Cortex of kidney (tissue), 1 donor: ENCODE data around the gene TMC1.

ENCODE experiments used
- DNase-seq: peaks from one replicate; lab custom pipeline; 2025; lab: John Stamatoyannopoulos, UW

Gene TMC1

DNA sequence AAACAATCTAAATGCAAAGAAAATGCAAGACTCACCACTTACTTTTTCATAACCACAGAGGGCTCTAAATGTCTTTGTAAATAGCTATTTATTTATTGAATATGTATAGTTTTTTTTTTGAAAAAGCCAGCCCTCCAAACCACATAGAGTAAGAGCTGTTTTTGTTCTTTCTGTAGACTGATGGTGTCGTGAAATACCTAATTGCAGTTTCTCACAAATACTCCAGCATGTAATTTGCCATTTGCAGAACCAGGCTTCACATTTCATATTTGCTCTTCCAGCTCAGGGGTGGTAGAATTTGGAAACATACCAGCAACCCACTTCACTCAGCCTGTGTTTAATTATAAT lies 159.8 kb downstream of the TMC1 start:
- DNase-seq: no peak

DNA sequence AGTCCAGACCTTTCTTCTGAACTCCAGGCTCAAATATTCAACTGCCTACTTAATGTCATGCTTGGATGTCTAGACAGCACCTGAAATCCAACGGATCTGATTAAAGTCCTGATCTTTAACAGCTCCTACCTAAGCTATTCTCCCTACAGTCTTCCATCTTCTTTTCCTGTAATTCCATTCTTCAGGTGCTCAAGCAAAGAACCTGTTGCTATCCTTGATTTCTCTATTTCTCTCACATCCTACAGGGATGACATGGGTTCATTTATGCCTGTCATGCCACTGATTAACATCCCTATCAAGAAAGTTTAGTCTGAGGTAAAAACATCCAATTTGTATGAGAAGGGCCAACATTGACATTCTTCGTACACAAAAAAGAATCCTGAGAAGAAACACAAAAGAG lies 163.2 kb downstream of the TMC1 start:
- no peak for DNase-seq

DNA sequence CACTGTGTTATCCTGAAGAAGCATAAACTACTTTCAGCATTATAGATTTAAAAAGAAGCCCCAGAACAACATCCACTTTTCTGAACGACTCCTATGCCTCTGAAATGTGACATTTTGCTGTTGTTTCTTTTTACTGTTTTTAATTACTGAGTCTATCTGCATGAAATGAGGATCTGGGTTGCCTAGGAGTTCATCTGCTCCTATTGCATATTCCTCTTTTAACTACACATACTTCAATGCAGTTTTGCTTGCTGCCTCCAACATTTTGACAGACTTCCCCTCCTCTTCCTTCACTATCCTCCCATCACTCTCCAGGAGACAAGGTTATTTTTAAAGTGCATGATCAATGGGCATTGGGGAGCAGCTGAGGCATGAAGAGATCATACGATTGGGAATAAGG lies 164.5 kb downstream of the TMC1 start:
- no peak for DNase-seq

DNA sequence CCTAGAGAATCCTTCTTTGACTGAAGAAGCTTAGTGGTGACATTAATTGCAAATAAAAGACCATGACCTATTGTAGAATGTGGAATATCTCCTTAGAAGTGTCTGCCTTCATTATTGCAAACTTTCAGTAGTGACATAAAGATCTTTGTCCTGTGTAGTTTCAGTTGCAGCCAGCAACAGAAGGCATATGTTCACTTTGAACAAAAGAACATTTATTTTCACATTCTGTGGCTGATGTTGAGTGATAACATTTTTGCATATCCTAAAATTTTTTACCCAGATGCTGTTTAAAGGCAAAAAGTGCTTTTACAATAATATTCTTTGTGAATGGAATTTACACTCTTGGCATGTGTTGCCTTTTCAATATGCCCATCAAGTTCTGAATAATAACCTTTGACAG lies 165.9 kb downstream of the TMC1 start:
- no peak for DNase-seq

DNA sequence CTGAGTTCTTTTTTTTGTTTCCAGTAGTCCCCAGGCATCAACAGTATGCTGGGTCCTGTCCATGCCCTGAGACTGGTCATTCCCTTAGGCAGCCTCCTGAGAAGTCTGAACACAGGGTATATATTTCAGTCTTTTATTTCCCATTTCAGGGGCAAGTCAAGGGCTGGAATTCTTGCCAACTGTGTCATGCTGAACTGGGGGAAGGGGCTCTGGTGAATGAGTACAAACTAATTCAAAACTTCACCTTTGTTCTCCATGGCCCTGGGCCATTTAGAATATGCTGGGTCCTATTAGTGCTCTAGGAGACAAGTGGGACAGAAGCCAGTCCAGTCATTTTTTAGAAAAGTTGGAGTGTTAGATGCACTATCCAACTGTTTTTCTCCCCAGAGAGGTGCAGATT lies 170.3 kb downstream of the TMC1 start:
- no peak for DNase-seq

DNA sequence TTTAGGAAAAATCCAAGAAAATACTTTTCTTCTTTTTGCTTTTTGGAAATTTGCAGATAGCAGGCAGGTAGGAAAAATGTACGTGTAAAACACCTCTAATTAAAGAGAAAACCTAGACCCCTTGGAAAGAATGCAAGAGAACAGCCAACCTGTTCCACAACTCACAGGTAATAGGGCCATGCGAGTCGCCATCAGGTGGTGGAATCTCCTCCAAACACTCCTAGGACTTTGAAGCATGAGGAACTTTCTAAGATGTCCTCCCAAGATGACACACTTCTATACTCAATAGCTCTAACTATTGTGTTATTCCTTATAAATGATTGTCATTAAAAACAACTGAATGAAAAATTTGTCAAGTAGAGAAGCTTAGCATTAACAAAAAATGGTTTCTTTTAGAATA lies 174.0 kb downstream of the TMC1 start:
- no peak for DNase-seq

DNA sequence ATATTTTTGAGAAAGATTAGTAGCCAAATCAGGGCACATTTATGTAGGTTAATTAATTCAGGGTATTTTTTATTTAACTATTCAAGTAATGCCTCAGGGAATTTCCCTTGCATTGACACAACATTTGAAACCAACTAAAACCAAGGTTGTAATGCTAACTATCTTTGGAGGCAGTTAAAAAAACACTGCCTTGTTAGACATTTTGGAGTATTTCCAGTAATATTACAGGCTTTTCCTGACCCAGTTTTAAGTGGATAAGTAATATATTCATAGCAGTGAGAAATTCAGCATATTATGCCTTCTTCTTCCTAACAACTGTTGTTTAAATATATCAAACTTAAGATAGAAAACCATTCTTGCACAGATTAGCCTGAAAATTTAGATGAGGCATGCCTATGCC lies 175.1 kb downstream of the TMC1 start:
- no peak for DNase-seq

DNA sequence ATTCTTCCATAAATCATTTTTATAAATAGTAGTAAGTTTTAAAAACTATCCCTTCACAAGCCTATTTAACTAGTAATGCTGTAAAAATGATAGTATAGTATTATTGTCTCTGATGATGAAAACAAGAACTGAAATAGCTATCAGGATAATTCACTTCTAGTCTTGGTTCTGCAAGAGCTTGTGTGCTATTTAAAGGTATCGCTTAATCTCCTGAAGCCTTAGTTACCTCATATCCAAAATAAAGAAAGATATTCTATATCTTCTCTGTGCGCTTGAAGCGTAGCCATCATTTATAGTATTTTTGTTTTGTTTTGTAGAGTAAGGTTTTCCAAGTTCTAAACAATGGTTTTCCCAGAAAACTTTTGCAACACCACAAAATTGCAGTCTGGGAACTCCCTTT lies 180.1 kb downstream of the TMC1 start:
- no peak for DNase-seq

DNA sequence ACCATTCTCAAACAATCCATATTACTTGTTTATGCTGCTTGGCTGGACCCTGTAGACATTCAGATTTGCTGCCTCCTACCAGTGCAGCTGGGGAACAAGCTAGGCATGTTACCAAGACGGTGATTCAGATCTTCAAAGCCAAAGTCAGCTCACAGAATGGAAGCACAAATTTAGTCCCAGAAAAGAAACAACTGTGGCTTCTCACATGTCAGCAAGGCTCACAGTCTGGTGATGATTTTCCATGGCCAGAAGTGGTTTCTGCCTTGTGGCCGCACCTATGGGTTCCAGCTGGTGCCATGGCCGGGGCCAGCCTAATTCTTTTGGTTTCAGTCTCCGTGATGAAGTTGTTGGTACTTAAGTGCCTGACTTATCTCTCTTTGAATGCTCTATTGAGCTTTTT lies 182.2 kb downstream of the TMC1 start:
- no peak for DNase-seq

DNA sequence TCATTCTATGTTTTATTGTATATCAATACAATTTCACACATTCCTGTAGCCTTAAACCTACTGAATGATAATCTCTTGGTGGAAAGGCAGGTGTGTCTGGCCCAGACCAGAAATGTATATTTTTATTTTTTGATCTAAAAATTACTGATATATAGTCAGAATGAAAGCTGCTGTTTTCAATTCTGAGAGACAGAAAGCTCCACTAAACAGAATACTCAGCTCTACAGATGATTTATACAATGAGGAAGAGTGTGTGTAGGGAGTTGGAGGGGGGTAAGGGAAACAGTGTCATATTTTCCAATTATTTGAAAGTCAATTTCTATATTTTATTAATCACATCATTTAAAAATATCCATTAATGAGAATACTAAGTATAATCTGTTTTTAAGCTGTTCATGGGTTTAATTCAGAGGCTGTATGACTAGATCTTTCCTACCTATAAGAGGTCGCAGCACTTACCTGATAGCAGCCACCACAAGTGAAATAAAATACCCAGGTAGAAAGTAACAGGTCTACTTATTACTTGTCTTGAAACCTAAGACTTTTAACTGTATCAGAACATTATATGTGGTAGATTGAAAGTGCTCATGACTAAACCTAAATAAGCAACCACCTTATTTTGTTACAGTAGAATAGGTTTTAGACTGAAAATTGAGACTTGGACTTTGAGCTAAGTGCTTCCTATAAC lies 183.4 kb downstream of the TMC1 start:
- no peak for DNase-seq

DNA sequence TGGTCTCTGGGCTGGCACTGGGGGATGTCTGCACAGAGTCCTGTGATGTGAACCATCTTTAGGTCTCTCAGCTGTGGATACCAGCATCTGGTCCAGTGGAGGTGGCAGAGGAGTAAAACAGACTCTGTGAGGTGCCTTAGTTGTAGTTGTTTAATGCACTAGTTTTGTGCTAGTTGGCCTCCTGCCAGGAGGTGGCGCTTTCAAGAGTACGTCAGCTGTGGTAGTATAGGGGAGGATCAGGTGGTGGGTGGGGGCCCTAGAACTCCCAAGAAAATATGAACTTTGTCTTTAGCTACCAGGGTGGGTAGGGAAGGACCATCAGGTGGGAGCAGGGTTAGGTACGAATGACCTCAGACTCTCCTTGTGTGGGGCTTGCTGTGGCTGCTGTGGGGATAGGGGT lies 197.1 kb downstream of the TMC1 start:
- DNase-seq: no peak

DNA sequence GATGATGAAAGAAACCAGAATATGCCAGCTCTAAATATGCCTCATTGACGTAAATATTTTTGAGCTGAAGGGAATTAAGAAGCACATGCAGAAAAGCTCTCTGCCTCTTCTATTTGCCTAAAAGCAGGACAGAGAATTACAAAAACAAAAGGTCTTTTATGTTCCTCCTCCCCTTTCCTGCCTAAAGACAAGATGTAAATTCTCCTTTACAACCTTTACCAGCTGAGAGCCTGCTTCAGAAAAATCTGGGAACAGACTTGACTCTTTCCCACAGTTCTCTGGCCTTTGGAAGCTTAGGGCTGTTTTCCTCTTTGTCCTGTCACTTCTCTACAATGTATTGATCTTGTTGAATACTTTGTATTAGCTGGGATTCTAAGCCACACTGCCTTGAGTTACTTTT lies 199.7 kb downstream of the TMC1 start:
- DNase-seq: no peak

DNA sequence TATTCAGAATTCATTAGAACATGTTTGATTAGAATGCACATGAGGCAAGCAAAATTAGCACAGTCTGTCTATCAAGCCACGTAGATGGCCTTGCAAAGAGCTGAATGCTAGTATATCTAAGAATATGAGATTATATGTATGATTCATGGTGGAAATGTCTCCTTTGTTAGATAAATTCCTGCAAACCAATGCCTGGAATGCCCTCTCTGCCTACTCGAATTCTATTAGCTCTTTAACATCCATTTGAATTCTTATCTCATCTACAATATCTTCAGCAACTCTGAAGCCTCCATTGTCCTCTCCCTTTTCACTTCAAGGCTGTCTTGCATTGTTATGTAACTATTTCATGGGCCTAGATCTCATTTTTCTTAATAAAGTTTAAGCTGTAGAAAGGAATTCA lies 205.5 kb downstream of the TMC1 start:
- DNase-seq: no peak

DNA sequence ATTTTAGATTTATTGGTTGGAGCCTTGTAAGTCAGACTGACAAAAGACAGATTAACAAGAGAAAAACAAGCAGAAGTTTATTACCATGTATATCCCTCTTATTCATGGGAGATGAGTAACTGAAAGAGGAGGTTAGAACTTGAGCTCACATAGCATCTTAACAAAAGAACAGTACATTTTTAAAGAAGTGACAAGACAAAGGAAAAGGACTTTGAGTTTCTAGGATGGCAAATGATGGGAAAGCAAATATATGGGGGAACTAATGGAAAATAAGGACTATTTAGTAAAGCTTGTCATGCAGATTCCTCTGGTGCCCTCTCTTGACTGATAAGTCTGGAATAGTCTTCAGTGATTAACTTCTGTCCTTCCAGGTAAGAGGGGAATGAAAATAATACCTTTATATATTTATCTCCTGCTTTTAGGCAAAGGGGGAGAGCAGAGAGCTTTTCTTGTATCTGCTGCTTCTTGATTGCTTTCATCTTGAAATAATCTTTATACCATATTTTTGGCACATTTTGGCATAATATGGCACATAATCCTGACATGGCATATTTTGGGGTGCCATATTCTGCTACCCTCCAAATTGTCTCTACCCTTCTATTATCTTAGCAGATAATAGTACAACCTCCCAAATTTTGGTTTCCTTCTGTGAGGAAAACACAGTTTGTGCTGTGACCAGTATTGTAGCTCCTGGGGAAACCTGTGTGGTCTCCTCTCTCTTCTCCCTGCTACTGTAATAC lies 206.8 kb downstream of the TMC1 start:
- no peak for DNase-seq

DNA sequence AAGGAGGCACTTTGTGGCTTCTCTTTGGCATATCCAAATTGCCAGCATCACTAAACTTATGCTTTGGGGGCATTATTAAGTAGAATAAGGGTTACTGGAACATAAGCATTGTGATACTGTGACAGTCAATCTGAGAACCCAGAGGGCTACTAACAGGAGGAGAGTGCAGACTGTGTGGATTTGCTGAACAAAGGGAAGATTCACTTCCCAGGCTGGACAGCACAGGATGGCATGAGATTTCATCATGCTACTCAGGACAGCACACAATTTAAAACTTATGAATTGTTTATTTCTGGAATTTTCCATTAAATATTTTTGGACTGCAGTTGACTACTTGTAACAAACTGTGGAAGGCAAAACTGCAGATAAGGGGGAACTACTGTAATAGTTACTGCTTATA lies 212.5 kb downstream of the TMC1 start:
- DNase-seq: no peak

DNA sequence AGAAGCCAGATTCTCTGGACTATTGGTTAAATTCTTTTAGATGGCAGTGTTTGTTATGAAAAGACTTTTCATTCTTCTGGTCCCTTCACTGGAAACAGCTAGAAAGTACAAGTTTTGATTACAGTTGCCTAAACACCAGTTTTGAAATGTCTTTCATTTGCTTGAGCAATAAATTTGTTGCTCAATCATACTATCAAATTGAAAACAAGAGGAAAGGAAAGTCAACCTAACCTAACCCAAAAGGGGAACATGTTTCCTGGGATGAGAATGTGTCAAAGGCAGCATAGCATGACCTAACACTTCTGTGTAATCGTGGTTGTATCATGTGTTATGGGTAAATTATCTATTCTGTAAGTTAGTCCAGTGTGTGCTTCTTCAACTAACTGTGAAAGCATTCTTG lies 213.2 kb downstream of the TMC1 start:
- DNase-seq: no peak

DNA sequence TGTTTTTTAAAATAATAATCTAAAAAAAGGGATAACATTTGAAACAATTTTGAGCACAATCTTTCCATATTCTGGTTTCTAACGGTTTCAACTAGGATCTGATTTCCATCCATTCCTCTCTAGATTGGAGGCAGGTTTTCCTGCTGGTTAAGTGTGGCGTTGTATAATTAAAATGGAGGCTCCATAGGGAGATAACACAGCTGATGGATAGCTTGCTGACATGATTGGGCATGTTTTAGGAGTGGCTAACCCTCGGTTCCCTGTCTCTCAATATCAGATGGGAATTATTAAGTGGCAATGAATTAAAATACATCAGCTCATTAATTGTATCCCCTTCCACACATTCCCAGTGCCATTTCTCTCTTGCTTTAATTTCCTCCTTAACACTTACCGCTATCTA lies 222.4 kb downstream of the TMC1 start:
- DNase-seq: no peak

DNA sequence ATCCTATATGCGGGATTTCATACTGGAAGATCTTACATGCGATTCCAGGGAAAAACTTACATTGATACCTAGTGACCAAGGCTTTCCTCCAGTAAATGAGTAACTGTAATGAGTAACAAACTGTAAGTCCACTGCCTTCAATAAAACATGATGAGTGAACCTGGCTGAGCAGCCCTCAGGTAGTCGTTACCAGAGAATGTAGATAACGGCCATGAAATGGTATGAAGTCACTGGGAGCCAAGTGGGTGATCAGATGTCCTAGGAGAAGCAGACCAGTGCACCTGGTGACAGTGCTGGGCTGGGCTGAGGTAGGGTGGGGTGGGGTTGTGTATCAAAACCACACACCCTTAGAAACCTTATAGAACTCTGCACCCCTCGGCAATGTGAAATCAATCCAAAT lies 227.9 kb downstream of the TMC1 start:
- DNase-seq: no peak

DNA sequence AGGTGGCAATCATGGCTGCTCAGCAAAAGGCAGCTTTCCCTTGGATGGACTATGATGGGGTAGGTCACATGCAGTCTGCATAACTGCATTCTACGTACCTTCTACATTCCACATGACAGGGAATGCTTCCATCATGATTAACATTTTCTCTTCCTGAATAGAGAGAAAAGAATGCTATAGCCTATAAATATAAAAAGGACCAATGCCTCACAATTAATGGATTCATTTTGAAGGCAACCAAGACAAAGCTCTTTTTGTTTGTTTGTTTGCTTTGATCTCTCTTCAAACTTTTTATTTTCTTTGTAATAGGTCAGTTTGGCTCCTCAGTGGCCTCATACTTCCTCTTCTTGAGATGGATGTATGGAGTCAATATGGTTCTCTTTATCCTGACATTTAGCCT lies 230.1 kb downstream of the TMC1 start:
- no peak for DNase-seq

DNA sequence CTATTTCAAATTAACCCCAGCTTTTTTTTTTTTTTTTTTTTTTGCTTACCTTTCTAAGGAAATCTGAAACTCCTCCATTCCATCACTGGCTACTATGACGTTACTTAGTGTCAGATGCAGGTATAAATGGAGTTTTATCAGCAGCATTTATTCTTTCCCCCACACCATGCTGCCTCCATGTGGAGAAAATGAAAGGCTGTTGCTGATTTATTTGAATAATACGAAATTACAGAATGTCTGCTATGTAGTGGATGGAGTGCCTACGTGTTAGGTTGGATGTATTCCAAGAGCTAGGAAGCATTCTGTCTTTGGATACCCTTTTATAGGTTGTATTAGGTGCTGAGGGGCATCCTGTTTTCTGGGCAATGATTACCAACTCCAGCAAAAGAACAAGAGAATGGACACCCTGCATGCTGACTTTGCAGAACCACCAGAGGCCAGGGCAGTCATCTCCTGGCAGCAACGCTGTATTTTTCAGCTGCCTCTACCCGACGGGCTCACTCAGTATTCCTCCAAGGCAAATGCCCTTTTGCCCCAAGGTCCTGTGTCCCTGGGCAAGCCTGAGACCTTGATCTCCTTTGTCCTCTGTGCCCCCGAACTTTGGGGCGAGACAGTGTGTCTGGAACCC lies 232.0 kb downstream of the TMC1 start:
- DNase-seq: no peak

DNA sequence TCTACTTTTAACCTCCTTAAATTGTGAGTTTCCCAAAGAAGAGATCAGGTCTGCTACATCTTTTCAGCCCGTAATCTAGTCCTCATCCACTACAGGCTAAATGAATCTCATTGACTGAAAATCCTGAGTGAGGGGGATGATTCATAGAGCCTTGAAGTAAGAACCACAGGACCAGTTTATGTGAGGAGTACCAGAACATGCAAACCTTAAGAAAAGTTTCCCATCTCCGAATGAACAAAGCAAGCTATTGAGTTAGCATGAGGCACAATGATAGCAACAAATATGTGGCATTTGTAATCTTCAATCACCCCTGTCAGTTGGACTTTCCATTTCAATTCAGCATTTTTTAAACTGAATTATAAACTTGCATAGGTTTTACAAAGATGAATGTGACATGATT lies 234.4 kb downstream of the TMC1 start:
- no peak for DNase-seq

DNA sequence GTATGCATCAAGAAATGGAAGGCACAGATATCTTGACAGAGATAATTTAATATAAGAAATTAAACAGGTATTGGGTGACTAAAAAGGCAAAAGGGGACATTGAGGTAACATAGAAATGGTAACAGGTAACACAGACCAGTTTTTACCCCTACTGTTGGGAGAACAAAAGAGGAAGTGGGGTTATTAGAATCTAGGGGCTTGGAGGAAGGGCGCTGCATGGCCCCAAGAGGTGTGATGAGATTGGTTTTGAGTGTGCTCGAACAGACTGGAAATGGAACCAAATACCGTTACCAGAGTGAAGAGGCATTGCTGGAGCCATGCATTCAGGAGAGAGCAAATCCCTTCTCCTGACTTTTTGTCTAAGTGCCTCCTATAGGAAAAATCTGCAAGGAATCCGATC lies 237.5 kb downstream of the TMC1 start:
- DNase-seq: no peak

DNA sequence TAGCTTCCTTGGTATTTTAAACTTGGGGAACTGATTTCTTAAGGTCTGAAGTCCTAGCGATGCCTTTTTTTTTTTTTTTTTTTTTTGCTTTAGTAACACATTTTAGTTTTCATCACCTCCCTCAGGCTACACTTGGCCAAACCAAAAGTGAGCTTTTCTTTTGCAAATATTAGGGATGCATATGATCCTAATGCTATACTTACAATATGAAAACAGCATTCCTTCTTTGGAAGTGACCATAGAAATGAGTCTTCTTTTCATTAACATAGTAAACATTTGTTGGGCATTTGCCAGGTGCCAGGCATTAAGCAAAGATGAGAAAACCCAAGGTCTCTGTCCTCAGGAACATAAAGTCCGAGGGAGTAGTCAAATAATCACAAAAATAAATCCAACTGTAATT lies 241.6 kb downstream of the TMC1 start:
- DNase-seq: no peak

DNA sequence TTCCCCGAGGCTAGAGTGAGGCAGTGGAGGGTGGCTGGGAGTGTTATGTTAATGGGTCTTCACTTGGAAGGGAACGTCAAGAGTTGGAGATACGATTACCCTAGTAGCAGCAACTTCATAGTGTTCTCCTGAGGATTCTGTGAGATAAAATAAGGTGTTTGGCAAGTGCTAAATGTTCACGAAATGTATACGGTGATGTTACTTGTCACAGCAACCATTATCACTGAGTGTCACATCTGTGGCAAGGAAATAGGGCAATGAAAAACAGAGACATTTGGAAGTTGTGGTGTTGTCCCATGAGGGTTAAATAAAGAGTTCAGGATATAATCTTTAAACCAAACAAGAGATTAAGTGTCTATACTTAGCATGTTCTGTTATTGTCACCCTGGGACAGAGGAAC lies 248.1 kb downstream of the TMC1 start:
- DNase-seq: no peak
